Muscle layer of duodenum (tissue), 2 donors: ENCODE data around the gene DPY19L1.
"Not testable (repeated sequence)": the region's sequence is repeated elsewhere in the genome, so short reads cannot be mapped to it uniquely, and the experiment has no call there.

ENCODE experiments used
- H3K27ac ChIP-seq: one replicate; pipeline ENCODE4 v1.7.0; 2013; ENCODE audit warnings: mild to moderate bottlenecking, low read length
- H3K27me3 ChIP-seq: one replicate; pipeline ENCODE4 v1.7.0; 2013; ENCODE audit warnings: low read depth, mild to moderate bottlenecking, control low read depth, low read length
- H3K36me3 ChIP-seq, 2 donors: one replicate each; pipeline ENCODE4 v1.7.0; 2013; ENCODE audit warnings: low read length in 2 of 2, control low read depth in 1 of 2, mild to moderate bottlenecking in 1 of 2; ENCODE audit not compliant: insufficient read depth in 2 of 2, control insufficient read depth in 1 of 2
- H3K4me1 ChIP-seq, 2 donors: one replicate each; pipeline ENCODE4 v1.7.0; 2013; ENCODE audit warnings: low read length in 2 of 2, mild to moderate bottlenecking in 2 of 2, control low read depth in 1 of 2, moderate library complexity in 1 of 2; ENCODE audit not compliant: insufficient read depth in 2 of 2, control insufficient read depth in 1 of 2
- H3K4me3 ChIP-seq, 2 donors: one replicate each; pipeline ENCODE4 v1.7.0; 2013; ENCODE audit warnings: low read length in 2 of 2, low read depth in 1 of 2, mild to moderate bottlenecking in 1 of 2
- H3K9me3 ChIP-seq, 2 donors: one replicate each; pipeline ENCODE4 v1.7.0; 2013; ENCODE audit warnings: low read length in 2 of 2, control low read depth in 1 of 2, mild to moderate bottlenecking in 1 of 2; ENCODE audit not compliant: control insufficient read depth in 1 of 2
- donor health status: healthy.

DPY19L1 gene

GRCh38 chr7:34906266-34906850 lies 130.9 kb downstream of the DPY19L1 start:
- H3K9me3 ChIP-seq, H3K36me3 ChIP-seq, H3K4me1 ChIP-seq, H3K4me3 ChIP-seq, H3K27ac ChIP-seq, H3K27me3 ChIP-seq: not testable (repeated sequence)

- no peaks in the 10 kb centered on the region for H3K4me1 ChIP-seq
- H3K4me3 ChIP-seq: no peak overlapping the region
- no peak overlapping the region for H3K27ac ChIP-seq
- H3K36me3 ChIP-seq: no peaks in the 10 kb centered on the region
- no peaks in the 10 kb centered on the region for H3K27me3 ChIP-seq
- no peaks in the 10 kb centered on the region for H3K9me3 ChIP-seq
These were observed 132.3 kb downstream of the DPY19L1 start for GRCh38 chr7:34904987-34905386.

GRCh38 chr7:34903921-34904320 lies 133.4 kb downstream of the DPY19L1 start:
- not testable (repeated sequence) for H3K27ac ChIP-seq, H3K4me3 ChIP-seq, H3K4me1 ChIP-seq, H3K27me3 ChIP-seq, H3K36me3 ChIP-seq, H3K9me3 ChIP-seq

- no peak overlapping the region for H3K27ac ChIP-seq
- H3K9me3 ChIP-seq: no peaks in the 10 kb centered on the region
- no peak overlapping the region for H3K4me3 ChIP-seq
- H3K36me3 ChIP-seq: no peaks in the 10 kb centered on the region
- no peaks in the 10 kb centered on the region for H3K4me1 ChIP-seq
- no peaks in the 10 kb centered on the region for H3K27me3 ChIP-seq
These were observed 135.1 kb downstream of the DPY19L1 start for GRCh38 chr7:34902182-34902581.

GRCh38 chr7:34900891-34901513 lies 136.3 kb downstream of the DPY19L1 start:
- H3K27me3 ChIP-seq: no peaks in the 10 kb centered on the region
- H3K36me3 ChIP-seq: no peaks in the 10 kb centered on the region
- H3K4me3 ChIP-seq: no peak overlapping the region
- no peaks in the 10 kb centered on the region for H3K4me1 ChIP-seq
- peaks cover 0 to 1% of the 10 kb centered on the region in 2 donors for H3K9me3 ChIP-seq
- no peak overlapping the region for H3K27ac ChIP-seq

- Histone ChIP-seq H3K4me1 (no peaks in the 10 kb centered on the region), H3K27ac (no peak overlapping the region), H3K27me3 (no peaks in the 10 kb centered on the region), H3K4me3 (no peak overlapping the region), H3K36me3 (no peaks in the 10 kb centered on the region), H3K9me3 (peaks cover 0 to 11% of the 10 kb centered on the region in 2 donors)
These were observed 142.1 kb downstream of the DPY19L1 start for GRCh38 chr7:34895202-34895601.

- Histone ChIP-seq H3K27ac (no peak overlapping the region), H3K27me3 (no peaks in the 10 kb centered on the region), H3K36me3 (no peaks in the 10 kb centered on the region), H3K4me1 (no peaks in the 10 kb centered on the region), H3K9me3 (no peaks in the 10 kb centered on the region), H3K4me3 (no peak overlapping the region)
These were observed 147.3 kb downstream of the DPY19L1 start for GRCh38 chr7:34889951-34890350.

GRCh38 chr7:34886856-34887255 lies 150.4 kb downstream of the DPY19L1 start:
- H3K36me3 ChIP-seq: no peaks in the 10 kb centered on the region
- no peaks in the 10 kb centered on the region for H3K4me1 ChIP-seq
- no peak overlapping the region for H3K4me3 ChIP-seq
- H3K27ac ChIP-seq: no peak overlapping the region
- H3K27me3 ChIP-seq: no peaks in the 10 kb centered on the region
- H3K9me3 ChIP-seq: peaks cover 0 to 7% of the 10 kb centered on the region in 2 donors

GRCh38 chr7:34883855-34884254 lies 153.4 kb downstream of the DPY19L1 start:
- H3K27me3 ChIP-seq, H3K36me3 ChIP-seq, H3K4me1 ChIP-seq, H3K9me3 ChIP-seq, H3K27ac ChIP-seq, H3K4me3 ChIP-seq: not testable (repeated sequence)

GRCh38 chr7:34879871-34880270 lies 157.4 kb downstream of the DPY19L1 start:
- Histone ChIP-seq H3K4me3 (no peak overlapping the region), H3K4me1 (no peaks in the 10 kb centered on the region), H3K27ac (no peak overlapping the region), H3K9me3 (peaks cover 0 to 7% of the 10 kb centered on the region in 2 donors), H3K27me3 (no peaks in the 10 kb centered on the region), H3K36me3 (no peaks in the 10 kb centered on the region)

GRCh38 chr7:34878944-34879735 lies 158.1 kb downstream of the DPY19L1 start:
- not testable (repeated sequence) for H3K9me3 ChIP-seq, H3K4me3 ChIP-seq, H3K27me3 ChIP-seq, H3K4me1 ChIP-seq, H3K36me3 ChIP-seq, H3K27ac ChIP-seq
